ENCODE measurements around the gene CLMP.

The CLMP gene

GRCh38 chr11:123188508-123189165, 6.4 kb downstream of the CLMP start:
- DNase-seq (ENCODE audit: low spot score) = peak; percentile 54

DNA sequence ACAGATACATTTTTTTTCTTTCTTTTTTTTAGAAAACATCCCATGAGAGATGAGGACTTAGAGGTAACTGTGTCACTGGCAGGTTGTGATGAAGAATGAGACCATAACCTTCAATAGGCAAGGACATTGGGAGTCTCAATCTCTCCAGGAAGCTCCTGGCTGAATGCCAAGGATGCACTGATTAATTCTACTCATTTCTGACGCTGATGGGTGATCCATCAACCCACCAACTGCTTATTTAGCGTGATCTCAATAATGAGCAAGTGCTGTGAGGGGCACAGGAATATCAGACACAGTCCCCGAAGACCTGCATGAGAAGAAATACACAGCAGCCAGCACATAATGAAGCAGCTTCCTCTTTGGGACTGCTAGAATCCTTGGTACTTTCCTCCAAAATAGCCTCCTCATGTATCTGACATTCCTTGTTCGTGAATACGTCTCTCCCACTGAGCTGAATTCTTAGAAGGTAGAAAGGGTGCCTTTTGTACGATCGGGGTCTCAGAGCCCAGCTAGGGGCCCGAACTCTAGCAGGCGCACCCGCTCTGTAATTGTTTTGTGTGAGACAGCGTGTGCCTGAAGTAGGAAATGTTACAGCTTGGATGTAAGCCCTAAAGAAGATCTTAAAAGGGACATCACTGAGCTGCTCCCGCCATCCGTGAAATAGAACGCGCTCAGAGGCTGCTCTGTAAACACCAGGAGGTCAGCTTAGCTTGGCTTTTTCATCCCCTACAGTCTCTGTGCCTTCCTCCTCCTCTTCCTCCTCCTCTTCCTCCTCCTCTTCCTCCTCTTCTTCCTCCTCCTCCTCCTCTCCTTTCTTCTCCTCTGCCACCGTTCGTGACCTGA, 7.2 kb downstream of the CLMP start:
- DNase-seq (ENCODE audit: low spot score) = no peak

DNA sequence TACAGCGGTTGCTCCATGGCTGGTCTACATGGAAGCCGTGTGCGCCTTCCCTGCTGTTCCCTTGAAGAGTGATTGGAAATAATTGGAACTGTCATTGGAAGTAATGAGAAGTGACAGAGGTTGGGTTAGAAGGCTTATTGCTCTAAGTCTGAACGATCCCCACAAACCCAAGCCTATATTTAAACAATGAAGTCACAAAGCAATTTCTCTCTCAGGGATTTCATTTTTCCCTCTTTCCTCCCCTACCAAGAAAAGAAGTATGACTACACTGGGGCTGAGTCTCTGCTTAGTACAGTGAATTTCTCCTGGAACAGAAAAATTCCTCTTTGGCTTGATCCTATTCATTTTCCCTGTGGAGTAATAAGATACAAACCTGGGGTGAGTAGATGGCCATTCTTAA, 7.8 kb downstream of the CLMP start:
- no peak for DNase-seq (ENCODE audit: low spot score)

GRCh38 chr11:123186286-123186685, 8.8 kb downstream of the CLMP start:
- DNase-seq (ENCODE audit: low spot score) = no peak

DNA sequence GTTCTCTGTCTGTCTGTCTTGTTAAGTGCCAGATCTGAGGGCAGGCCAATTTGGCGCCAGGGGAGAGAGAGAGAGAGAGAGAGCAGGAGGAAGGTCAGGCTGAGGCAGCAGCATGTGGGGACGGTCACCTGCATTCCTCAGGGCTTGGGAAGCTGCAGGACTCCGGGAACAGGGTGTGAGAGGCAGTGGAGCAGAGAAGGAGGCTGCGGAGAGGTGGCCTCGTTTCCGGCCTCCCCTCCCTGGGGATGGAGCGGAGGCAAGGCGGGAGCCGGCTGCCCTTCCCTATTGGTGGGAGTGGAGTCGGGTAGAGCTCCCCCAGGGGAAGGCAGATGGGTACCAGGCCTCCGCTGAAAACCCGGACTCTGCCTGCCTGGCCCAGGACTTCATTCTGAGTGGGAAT, 9.7 kb downstream of the CLMP start:
- DNase-seq (ENCODE audit: low spot score) = no peak

DNA sequence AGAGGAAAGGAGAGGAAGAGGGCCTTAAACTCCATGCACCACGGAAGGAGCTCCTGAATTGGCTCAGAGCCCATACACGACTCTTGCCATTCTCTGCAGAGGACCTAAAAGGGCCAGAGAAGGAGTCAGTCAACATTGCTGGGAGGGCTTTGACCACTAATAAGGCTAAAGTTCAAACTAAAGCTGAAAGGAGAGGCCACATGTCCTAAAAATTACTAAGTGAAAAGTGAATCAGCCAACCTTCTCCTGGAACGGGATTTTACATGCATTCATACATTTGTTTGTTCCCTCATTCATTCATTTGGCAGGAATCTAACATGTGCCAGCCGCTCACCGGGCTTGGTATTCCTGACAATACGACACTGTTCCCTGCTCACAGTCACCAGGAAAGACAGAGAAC, 10.5 kb downstream of the CLMP start:
- DNase-seq (ENCODE audit: low spot score) = no peak

DNA sequence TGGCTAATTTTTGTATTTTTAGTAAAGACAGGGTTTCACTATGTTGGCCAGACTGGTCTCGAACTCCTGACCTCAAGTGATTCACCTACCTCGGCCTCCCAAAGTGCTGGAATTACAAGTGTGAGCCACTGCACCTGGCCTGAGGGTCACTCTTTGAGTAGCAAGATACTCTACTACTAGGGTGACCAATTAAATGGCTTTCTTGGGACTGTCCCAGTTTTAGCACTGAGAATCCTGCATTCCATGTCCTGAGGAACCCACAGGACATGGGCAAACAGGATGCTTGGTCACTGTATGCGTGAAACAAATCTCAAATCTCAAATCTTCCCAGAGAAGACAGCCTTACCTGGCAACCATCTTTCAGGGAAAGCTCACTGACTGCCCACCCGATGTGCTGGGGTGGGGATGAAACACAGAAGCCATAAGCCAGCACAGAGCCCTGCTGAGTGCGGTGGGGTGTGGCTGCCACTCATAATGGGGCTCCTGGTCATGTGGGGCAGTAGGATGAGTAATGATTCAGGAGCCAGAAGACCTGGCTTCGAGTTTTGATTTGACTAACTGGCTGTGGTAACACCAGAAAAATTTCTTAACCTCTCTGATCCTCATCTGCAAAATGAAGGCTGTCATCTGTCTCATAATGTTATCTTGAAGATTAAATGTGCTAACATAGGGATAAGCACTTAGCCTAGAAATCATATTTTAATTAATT, 11.5 kb downstream of the CLMP start:
- peak; percentile 61 for DNase-seq (ENCODE audit: low spot score)

DNA sequence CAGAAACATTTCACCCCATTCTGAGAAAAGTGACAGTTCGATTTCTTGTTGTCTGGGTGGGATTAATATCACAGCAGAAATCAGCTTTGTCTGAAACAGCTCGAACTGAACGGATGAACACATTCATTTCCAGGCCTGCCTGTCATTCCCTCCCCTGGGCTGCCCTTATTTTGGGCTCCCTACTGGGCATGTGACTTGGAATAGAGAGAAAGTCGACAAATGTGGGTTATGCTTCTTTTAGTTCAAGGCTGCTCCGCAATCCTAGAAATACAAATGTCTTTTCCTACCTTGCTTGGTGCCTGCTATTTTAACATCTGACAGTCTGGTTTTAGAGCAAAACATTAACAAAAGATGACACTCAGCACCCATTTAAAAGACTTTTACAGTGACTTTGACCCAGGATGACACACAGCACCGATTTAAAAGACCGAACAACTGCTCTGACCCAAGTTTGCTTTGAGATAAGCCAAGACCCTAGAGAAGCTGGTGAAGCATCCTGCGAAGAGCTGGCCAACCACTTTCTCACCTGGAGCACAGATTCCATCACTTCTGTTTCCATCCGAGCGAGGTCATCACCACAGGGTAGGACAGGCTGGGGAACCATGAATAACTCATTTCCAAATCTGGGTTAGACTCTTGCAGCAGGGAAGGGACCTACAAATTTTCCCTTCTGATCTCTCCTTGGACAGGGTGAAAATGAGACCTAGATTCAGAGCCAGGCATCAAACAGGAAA, 13.1 kb downstream of the CLMP start:
- DNase-seq (ENCODE audit: low spot score) = no peak

GRCh38 chr11:123181075-123181474, 14.0 kb downstream of the CLMP start:
- DNase-seq (ENCODE audit: low spot score) = no peak

- no peak for DNase-seq (ENCODE audit: low spot score)
Measured at GRCh38 chr11:123180574-123180973, 14.5 kb downstream of the CLMP start.

DNA sequence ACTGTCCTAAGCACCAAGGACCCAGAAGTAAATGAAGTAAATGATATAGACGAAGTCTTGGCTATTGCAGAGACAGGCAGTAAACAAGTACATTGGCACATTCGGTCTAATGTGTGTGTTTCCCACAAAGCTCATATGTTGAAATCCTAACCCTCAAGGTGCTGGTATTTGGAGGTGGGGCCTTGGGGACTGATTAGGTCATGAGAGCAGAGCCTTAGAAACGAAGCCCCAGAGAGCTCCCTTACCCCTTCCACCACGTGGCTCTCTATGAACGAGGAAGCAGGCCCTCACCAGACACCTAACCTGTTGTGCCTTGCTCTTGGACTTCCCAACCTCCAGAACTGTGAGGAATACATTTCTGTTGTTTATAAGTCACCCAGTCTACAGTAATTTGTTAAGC, 14.9 kb downstream of the CLMP start:
- no peak for DNase-seq (ENCODE audit: low spot score)

GRCh38 chr11:123179586-123179985, 15.5 kb downstream of the CLMP start:
- no peak for DNase-seq (ENCODE audit: low spot score)

DNA sequence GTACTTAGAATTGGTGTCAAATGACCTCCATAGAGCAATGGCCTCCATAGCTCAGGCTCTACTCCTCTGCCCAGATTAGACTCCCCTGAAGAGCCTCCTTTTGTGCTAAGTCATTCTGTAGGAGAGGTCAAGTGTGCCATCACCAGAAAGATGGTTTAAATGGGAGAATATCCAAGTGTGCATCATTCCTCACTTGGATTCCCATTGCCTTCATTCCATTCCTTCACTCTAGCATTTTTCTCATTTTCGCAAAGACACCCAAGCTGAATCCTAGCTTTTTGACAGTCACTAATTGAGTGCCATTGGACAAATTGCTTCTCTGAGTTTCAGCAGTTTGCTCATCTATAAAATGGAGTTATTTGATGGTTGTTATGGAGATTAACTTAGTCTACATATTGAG, 16.9 kb downstream of the CLMP start:
- DNase-seq (ENCODE audit: low spot score) = no peak

GRCh38 chr11:123176785-123177184, 18.3 kb downstream of the CLMP start:
- no peak for DNase-seq (ENCODE audit: low spot score)

GRCh38 chr11:123174196-123175183, 20.6 kb downstream of the CLMP start:
- DNase-seq (ENCODE audit: low spot score) = peak; percentile 82

- no peak for DNase-seq (ENCODE audit: low spot score)
Measured at GRCh38 chr11:123173856-123174186, 21.2 kb downstream of the CLMP start.

GRCh38 chr11:123173040-123173855, 21.8 kb downstream of the CLMP start:
- DNase-seq (ENCODE audit: low spot score) = peak; percentile 84

- DNase-seq (ENCODE audit: low spot score) = no peak
Measured at GRCh38 chr11:123170929-123171328, 24.1 kb downstream of the CLMP start.

DNA sequence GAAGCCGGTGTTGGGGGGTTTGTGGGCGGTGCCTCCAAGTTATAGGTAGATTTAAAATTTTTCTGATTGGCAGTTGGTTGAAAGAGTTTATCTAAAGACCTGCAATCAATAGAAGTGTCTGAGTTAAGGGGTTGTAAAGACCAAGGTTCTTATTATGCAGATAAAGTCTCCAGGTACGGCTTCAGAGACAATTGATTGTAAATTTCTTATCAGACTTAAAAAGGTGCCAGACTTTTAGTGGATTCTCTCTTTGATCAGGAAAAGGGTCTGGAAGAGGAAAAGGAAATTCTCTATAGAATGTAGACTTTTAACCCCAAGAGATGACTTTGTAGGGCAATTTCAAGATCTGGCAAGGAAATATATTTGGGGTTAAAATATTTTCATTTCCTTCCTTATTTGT, 25.2 kb downstream of the CLMP start:
- no peak for DNase-seq (ENCODE audit: low spot score)

GRCh38 chr11:123168955-123169484, 26.0 kb downstream of the CLMP start:
- DNase-seq (ENCODE audit: low spot score) = no peak
